ENCODE measurements around the gene CWH43.

DNA sequence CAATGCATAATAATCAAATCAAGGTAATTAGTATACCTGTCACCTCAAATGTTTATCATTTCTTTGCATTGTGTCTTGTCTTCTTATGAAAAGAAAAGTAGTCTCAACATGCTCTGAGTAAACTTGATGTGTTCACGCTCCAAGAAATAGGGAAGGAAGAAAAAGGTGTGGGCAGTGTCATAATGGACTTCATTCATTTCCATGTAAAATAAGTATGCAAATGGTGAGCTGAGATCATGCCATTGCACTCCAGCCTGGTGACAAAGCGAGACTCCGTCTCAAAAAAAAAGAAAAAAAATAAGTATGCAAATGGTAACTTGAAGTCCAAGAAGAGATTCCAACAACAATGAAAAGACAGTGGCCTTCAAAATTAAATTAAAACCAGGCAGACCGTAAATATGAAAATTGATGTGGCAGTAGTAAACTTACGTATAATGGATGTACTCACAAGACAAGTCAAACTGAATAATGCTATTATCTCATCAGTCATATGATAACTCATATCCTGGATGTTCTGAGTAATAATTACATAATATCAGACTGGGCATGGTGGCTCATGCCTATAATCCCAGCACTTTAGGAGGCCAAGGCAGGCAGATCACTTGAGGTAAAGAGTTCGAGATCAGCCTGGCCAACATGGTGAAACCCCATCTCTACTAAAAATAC is 6.0 kb upstream of the CWH43 start:
- TF ChIP-seq, protein P1, sequence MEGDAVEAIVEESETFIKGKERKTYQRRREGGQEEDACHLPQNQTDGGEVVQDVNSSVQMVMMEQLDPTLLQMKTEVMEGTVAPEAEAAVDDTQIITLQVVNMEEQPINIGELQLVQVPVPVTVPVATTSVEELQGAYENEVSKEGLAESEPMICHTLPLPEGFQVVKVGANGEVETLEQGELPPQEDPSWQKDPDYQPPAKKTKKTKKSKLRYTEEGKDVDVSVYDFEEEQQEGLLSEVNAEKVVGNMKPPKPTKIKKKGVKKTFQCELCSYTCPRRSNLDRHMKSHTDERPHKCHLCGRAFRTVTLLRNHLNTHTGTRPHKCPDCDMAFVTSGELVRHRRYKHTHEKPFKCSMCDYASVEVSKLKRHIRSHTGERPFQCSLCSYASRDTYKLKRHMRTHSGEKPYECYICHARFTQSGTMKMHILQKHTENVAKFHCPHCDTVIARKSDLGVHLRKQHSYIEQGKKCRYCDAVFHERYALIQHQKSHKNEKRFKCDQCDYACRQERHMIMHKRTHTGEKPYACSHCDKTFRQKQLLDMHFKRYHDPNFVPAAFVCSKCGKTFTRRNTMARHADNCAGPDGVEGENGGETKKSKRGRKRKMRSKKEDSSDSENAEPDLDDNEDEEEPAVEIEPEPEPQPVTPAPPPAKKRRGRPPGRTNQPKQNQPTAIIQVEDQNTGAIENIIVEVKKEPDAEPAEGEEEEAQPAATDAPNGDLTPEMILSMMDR (IDR thresholded peaks at IDR 0.05), result no peak
- TF ChIP-seq POLR2A (IDR thresholded peaks at IDR 0.05), result no peak

Data from adrenal gland (tissue), 5 donors.